Measurements from ENCODE around the gene EEPD1. TPM values are rescaled to one million over a fixed set of nuclear protein-coding genes. Genes with fewer than 3 reads are reported as not detected.

EEPD1 gene
- total RNA-seq, 1 donor, result 12.1 TPM

- no peak for DNase-seq (ENCODE audit: low read depth in 2 of 3, low spot score in 2 of 3)
Measured at GRCh38 chr7:36296284-36296683, 143.2 kb downstream of the EEPD1 start.

DNA sequence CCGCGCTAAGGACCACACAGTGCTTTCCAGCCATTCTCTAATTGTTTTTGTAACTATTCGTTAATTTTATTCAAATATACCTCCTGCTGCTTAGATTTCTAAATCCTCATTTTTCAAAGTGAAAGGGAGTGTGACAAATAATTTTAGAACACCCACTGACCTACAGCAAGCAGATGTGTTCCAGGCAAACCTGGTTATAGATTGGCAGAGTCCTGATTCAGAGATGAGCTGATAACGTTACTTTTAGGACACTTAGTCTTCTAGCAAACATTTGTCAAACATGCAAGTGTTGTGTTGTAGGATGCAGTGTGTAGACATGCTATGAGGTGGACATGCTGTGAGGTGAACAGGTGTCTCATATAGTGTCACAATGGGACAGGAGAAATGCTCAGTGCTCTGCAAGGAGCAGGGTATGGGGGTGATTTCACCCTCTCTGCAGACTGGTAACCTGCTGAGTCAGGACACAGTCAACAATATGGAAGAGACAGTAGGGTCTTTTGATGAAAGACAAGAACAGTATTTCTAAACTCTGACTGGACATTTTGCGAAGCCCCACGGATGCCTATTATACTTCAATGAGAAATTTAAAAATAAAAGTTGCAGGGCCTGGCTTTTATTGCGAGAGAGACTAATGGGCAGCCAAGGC, 144.4 kb downstream of the EEPD1 start:
- no peak for DNase-seq (ENCODE audit: low read depth in 2 of 3, low spot score in 2 of 3)

DNA sequence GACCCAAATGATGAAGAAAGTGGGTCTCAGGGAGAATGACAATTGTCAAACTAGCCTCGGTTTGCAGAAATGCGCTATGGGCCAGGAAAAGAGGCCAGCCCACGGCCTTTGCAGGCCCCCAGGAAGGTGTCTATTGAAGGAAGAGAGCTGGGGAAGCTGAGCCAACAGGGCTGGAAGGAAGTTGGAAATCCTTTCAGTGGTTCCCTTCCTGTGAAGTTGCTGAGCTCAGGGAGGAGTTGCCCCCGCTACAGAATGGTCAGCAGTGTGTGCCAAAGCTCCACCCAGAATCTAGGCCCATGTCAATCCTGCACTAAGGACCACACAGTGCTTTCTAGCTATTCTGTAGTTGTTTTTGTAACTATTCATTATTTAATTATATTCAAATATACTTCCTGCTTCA, 145.1 kb downstream of the EEPD1 start:
- no peak for DNase-seq (ENCODE audit: low read depth in 2 of 3, low spot score in 2 of 3)

GRCh38 chr7:36299223-36299774, 146.2 kb downstream of the EEPD1 start:
- no peak for DNase-seq (ENCODE audit: low read depth in 2 of 3, low spot score in 2 of 3)

DNA sequence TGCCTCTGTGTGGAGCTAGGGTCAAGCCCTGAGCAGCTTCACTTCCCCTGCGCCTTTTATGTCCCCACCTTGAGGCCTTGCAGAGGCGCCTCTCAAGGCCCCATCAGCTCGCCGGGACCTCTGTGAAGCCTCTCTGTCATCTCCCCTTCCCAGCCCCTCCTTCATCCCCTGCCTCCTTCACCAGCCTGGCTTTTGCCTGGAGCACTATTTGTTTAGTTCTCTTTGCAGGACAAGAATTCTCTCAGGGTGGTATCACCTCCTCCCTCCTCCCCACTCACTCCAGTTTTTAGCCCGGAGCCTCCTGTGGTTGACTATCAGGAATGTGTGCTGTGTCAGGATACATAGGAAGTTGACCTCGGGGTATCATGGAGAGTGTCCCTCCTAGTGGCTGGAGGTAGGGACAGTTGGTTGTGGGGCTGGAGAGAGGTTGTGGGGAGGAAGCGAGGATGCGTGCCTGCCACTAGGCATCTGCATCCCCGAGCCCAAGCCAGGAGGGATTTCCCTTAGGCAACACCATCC, 146.8 kb downstream of the EEPD1 start:
- DNase-seq (ENCODE audit: low read depth in 2 of 3, low spot score in 2 of 3), result no peak

DNA sequence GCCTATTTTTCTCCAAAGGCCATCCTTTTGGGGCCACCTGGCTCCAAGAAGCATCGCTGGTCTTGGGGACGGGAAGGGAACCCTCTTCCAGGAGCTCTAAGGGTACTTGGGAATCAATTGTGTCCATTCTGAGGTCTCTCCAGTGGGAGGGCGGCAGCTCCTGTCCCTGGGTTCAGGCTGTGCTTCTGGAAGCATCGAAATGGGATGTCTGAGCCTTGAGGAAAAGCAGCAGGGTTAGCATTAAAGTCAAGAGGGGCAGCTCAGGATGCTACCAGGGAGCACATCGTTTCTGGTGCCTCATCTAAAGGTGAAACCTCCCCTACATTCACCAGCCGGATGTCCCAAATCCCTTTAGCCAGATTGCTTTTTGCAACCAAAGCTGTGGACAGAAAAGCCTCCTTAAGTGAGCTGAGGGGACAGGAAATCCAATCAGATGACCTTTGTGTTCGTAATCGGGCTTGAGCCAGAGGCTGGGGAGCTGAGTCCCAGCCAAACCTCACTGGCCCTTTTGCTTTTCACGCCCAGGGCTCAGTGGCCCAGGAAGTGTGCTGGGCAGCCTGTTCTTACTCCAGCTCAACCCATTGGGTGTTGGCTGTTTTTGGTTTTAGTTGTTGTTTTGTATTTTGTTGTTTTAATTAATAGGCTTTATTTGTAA, 147.8 kb downstream of the EEPD1 start:
- DNase-seq (ENCODE audit: low read depth in 2 of 3, low spot score in 2 of 3), result no peak

- no peak for DNase-seq (ENCODE audit: low read depth in 2 of 3, low spot score in 2 of 3)
Measured at GRCh38 chr7:36301914-36302771, 149.1 kb downstream of the EEPD1 start.

GRCh38 chr7:36303202-36304098, 150.4 kb downstream of the EEPD1 start:
- DNase-seq (ENCODE audit: low read depth in 2 of 3, low spot score in 2 of 3), result peak in 1 of 3 donors; percentile 84

GRCh38 chr7:36304099-36304425, 151.0 kb downstream of the EEPD1 start:
- no peak for DNase-seq (ENCODE audit: low read depth in 2 of 3, low spot score in 2 of 3)

GRCh38 chr7:36305226-36305625, 152.2 kb downstream of the EEPD1 start:
- no peak for DNase-seq (ENCODE audit: low read depth in 2 of 3, low spot score in 2 of 3)

GRCh38 chr7:36305648-36306047, 152.6 kb downstream of the EEPD1 start:
- no peak for DNase-seq (ENCODE audit: low read depth in 2 of 3, low spot score in 2 of 3)

DNA sequence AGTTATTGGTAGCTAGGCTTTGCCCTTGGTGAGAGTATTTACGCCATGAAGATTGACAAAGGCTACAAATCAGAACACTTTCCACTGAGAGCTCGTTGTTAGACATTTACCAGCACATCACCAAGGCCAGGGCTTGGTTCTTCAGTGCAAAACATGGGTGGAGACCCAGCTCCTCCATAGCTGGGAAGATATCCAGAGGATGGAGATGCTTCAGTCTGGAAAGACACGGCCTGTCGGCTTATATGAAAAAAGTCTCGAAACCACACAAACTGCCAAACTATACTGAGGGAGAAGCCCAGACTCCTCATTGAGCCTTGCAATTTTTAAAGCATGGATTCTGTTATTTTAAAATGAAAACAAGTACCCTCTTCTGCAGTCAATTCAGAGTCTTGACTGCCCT, 153.2 kb downstream of the EEPD1 start:
- no peak for DNase-seq (ENCODE audit: low read depth in 2 of 3, low spot score in 2 of 3)

DNA sequence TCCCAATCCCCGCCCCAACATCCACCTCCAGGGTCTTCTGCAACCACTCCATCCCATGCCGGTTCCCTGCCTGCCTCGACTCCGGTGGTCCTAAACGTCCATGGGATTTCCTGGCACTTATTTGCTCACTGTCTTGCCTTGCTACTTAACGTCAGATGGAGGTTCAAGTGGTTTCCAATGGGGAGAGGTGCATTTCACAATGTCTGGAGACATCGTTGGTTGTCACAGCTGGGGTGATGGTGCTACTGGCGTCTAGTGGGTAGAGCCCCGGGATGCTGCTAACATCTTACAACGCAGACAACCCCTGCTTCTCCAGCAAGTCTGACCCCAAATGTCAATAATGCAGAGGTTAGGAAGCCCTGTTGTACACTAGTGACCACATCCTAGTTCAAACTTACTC, 153.7 kb downstream of the EEPD1 start:
- no peak for DNase-seq (ENCODE audit: low read depth in 2 of 3, low spot score in 2 of 3)

DNA sequence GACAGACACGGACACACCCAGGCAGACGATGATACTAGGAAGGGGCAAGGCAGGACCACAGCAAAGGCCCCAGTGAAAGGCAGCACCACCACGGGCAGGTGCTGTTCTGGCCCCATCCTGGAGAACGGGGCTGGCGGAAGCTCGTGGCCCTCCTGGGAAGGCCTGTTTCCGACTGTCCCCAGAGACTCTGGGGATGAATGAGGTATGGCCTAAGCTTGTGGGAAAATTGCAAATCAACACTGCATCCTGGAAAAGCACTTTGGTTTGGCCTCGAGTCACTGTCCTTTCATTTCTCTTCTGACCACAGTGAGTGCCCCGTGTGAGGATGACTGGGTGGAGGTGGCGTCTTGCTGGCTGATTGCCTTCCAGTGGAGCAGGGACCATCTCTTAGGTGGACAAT, 155.0 kb downstream of the EEPD1 start:
- DNase-seq (ENCODE audit: low read depth in 2 of 3, low spot score in 2 of 3), result no peak

GRCh38 chr7:36309301-36309700, 156.2 kb downstream of the EEPD1 start:
- DNase-seq (ENCODE audit: low read depth in 2 of 3, low spot score in 2 of 3), result no peak

DNA sequence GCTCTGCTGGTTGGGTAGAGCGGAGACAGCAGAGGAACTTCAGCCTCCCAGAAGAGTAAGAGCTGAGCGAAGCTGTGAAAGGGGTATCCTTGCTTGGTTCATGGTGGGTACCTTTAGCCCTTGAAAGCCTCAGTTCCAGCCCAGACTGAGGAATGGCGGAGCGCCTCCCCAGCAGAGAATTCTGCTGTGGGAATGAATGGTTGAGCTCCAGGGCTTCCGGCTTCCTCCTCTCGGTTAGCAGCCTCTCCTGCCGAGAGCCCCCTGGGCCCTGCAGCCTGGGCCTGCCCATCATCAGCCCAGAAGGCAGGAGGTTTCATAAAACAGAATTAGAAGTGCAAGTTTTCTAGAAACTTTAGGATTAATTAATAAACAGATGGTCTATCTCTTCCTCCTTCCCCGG, 156.7 kb downstream of the EEPD1 start:
- DNase-seq (ENCODE audit: low read depth in 2 of 3, low spot score in 2 of 3), result no peak

DNA sequence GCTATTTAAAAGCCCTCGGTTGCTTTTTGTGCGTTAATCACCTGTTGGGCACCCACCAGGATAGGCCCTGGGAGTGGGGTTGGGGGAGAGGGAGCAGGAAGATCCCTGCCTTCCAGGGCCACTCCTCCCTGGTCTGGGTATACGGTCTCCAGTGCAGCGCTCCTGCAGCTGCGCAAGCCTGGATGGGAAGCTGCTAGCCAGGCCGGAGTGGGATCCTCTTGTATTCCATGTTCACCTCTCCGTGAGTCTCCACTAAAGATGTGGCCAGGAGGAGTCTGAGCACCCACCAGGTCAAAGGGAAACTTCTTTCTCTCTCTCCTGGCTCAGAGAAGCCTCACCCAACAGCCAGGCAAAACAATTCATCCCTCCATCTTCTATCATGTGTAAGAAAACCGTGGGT, 157.8 kb downstream of the EEPD1 start:
- DNase-seq (ENCODE audit: low read depth in 2 of 3, low spot score in 2 of 3), result no peak

DNA sequence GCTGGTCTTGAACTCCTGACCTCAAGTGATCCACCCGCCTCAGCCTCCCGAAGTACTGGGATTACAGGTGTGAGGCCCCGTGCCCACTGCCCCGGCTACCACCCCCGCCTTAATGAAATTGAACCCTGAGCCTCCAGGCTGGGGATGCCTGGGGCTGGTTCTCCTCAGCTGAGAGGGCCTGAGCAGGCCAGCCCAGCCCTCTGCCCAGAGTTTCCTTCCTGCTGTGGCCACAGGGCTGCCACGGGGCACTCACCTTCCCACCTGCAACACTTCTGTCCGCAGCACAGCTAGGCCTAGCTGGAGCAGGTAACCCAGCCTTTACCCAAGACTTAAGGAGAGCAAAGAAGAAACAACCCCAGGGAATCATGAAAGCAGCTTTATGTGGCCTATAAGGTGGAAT, 158.5 kb downstream of the EEPD1 start:
- no peak for DNase-seq (ENCODE audit: low read depth in 2 of 3, low spot score in 2 of 3)

DNA sequence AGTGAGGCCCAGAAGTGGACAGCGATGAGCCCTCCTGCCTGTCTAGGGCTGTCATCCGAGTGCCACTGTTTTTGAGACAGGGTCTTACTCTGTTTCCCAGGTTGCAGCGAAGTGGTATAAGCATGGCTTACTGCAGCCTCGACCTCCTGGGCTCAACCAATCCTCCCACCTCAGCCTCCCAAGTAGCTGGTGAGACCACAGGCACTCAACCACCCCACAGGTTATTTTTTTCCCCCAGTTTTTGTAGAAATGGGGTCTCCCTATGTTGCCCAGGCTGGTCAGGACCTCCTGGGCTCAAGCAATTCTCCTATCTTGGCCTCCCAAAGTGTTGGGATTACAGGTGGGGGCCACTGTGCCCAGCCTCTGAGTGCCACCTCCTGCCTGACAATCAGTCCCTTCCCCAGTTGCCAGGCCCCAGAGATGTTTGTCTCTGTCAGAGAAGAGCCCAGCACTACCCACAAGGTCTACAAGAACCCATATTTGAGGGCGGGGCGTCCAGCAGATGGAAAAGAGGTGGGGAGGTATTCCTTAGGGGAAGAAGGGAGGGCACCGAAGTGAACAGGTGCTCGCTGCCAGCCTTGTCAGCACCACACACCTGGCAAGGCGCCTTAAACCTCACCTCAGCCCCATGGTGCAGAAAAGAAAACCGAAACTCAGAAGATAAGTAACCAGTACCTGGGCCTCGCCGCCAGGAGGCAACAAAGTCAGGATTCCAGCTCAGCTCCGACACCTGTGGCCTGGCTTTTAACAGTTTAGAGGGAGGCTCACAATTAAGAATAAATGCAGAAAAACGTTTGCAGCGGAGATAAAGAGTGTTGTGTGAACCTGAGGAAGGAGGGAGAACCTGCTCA, 159.2 kb downstream of the EEPD1 start:
- peak in 1 of 3 donors; percentile 16 for DNase-seq (ENCODE audit: low read depth in 2 of 3, low spot score in 2 of 3)

Measured in hematopoietic multipotent progenitor cell (in vitro differentiated cells).